HepG2 (cell line): Measurements from ENCODE around the gene SOWAHA. TPM values are rescaled to one million over a fixed set of nuclear protein-coding genes. Genes with fewer than 3 reads are reported as not detected.

Source experiments
- AGO1 ChIP-seq: fragments of 200-400 bp; formaldehyde crosslinking; IDR thresholded peaks from 2 replicates; pipeline ENCODE4 v1.6.1; 2017; ENCODE audit warnings: mild to moderate bottlenecking, low read depth, low read length, moderate library complexity; ENCODE audit not compliant: poor library complexity, severe bottlenecking
- FOXJ3 ChIP-seq: sonication (generic); formaldehyde crosslinking; IDR thresholded peaks from 2 replicates; pipeline ENCODE4 v1.4.0; 2020; ENCODE audit warnings: missing genetic modification reagents, mild to moderate bottlenecking, borderline replicate concordance
- KDM4B ChIP-seq: sonication (generic); formaldehyde crosslinking; IDR thresholded peaks from 2 replicates; pipeline ENCODE4 v1.4.0; 2020; ENCODE audit warnings: missing genetic modification reagents
- NFKB2 ChIP-seq: sonication (generic); formaldehyde crosslinking; IDR thresholded peaks from 2 replicates; pipeline ENCODE4 v1.4.0; 2020; ENCODE audit warnings: missing genetic modification reagents, borderline replicate concordance
- SMAD3 ChIP-seq: sonication (generic); formaldehyde crosslinking; IDR thresholded peaks from 2 replicates; pipeline ENCODE4 v1.4.0; 2020; ENCODE audit warnings: missing genetic modification reagents
- SNAPC2 ChIP-seq: sonication (generic); formaldehyde crosslinking; IDR thresholded peaks from 2 replicates; pipeline ENCODE4 v1.8.1; 2022; ENCODE audit warnings: mild to moderate bottlenecking, missing genetic modification reagents
- THAP11 ChIP-seq: IDR thresholded peaks from 2 replicates; pipeline ENCODE4 v1.6.1; 2016; ENCODE audit warnings: missing biosample characterization, missing genetic modification reagents
- ZNF205 ChIP-seq: IDR thresholded peaks from 2 replicates; pipeline ENCODE4 v1.6.1; 2018; ENCODE audit warnings: missing biosample characterization, missing genetic modification reagents
- ZNF337 ChIP-seq: sonication (generic); formaldehyde crosslinking; IDR thresholded peaks from 2 replicates; pipeline ENCODE4 v1.5.1; 2020; ENCODE audit warnings: missing genetic modification reagents, low read depth, mild to moderate bottlenecking, borderline replicate concordance
- ZNF709 ChIP-seq: sonication (generic); formaldehyde crosslinking; IDR thresholded peaks from 2 replicates; pipeline ENCODE4 v1.5.0; 2020; ENCODE audit warnings: mild to moderate bottlenecking, missing genetic modification reagents
- ZNF766 ChIP-seq: sonication (generic); formaldehyde crosslinking; IDR thresholded peaks from 2 replicates; pipeline ENCODE4 v1.5.0; 2020; ENCODE audit warnings: missing genetic modification reagents, borderline replicate concordance
- ZNF792 ChIP-seq: IDR thresholded peaks from 2 replicates; pipeline ENCODE4 v1.6.1; 2016
- polyA plus RNA-seq, 8 experiments: library from polyadenylated mRNA; depleted of rRNA in 3 of 8; stranded (reverse) in 7 of 8; unstranded in 1 of 8; fragments of >200 nt; fragmentation: Illumina TruSeq in 4 of 8; extraction: Trizol in 4 of 8; gene quantifications; 2 replicates each; pipeline versions ENCODE4 v1.2.1 to v1.2.3, GENCODE V29; 2011 to 2016; ENCODE audit warnings: low read depth in 4 of 8, missing spikeins in 1 of 8, mixed read lengths in 1 of 8; ENCODE audit not compliant: insufficient read depth in 1 of 8
- total RNA-seq, 5 experiments: library from RNA; depleted of rRNA; stranded (reverse); fragments of >200 nt; fragmentation: Illumina TruSeq; extraction: Trizol; gene quantifications; 2 replicates each; pipeline ENCODE4 v1.2.3, GENCODE V29; 2016; ENCODE audit warnings: low read depth in 1 of 5
- TF ChIP-seq, protein P1 (sequence below): sonication (generic); formaldehyde crosslinking; IDR thresholded peaks from 2 replicates; pipeline ENCODE4 v1.5.0; 2020; ENCODE audit warnings: missing genetic modification reagents, mild to moderate bottlenecking, borderline replicate concordance
- TF ChIP-seq, protein P2 (sequence below): sonication (generic); formaldehyde crosslinking; IDR thresholded peaks from 2 replicates; pipeline ENCODE4 v1.4.0; 2020; ENCODE audit warnings: missing genetic modification reagents
- TF ChIP-seq, protein P3 (sequence below): sonication (generic); formaldehyde crosslinking; IDR thresholded peaks from 2 replicates; pipeline ENCODE4 v1.9.0; 2021; ENCODE audit warnings: missing genetic modification reagents, borderline replicate concordance
- TF ChIP-seq, protein P4 (sequence below): sonication (generic); formaldehyde crosslinking; conservative IDR thresholded peaks from 2 replicates; pipeline ENCODE4 v1.4.0; 2020; ENCODE audit warnings: missing genetic modification reagents

SOWAHA gene
- total and polyA plus RNA-seq, 2 of the 13 experiments (the other 11 are each of a cell fraction or from before 2014, with no cell fraction given), result 0.95 to 1.9 TPM

DNA sequence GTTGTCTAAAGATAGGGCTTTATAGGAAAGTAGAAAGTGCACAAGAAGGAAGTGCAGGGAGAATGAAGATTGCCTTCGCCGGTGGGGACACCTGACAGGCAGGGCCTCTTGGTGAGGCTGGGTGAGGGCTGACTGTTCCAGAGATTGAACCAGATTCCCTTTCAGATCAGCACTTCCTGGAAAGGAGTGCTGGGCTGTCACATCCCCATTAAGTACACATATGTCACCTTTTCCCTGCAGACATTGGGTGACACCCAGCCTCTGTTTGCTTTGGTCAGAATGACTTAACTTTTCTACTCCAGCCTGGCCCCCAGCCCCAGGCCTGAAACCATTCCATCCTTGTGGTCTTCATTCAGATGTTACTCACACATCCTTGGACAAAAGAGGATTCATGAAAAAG lies 24.8 kb downstream of the SOWAHA start (continued):
- TF ChIP-seq ZNF792 (CRISPR knock-in tag) (peak; percentile 49; the same call in 1 of the 2 replicates), AGO1 (no peak), KDM4B (peak; percentile 59; the same call in 1 of the 2 replicates), THAP11 (CRISPR knock-in tag) (peak; percentile 44; the same call in 1 of the 2 replicates), SMAD3 (peak; percentile 62), SNAPC2 (CRISPR knock-in tag) (0 out of 2 replicates have a peak, but pooled peaks have one; percentile 51), NFKB2 (no peak), ZNF205 (CRISPR knock-in tag) (no peak), ZNF766 (CRISPR knock-in tag) (peak; percentile 79; the same call in 1 of the 2 replicates), ZNF709 (CRISPR knock-in tag) (0 out of 2 replicates have a peak, but pooled peaks have one; percentile 14), ZNF337 (CRISPR knock-in tag) (no peak; the same call in 1 of the 2 replicates), FOXJ3 (CRISPR knock-in tag) (no peak)
- TF ChIP-seq, protein P1, sequence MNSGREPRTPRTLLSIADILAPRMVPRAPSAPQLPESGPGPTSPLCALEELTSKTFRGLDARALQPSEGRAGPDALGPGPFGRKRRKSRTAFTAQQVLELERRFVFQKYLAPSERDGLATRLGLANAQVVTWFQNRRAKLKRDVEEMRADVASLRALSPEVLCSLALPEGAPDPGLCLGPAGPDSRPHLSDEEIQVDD, result no peak
- TF ChIP-seq, protein P2, sequence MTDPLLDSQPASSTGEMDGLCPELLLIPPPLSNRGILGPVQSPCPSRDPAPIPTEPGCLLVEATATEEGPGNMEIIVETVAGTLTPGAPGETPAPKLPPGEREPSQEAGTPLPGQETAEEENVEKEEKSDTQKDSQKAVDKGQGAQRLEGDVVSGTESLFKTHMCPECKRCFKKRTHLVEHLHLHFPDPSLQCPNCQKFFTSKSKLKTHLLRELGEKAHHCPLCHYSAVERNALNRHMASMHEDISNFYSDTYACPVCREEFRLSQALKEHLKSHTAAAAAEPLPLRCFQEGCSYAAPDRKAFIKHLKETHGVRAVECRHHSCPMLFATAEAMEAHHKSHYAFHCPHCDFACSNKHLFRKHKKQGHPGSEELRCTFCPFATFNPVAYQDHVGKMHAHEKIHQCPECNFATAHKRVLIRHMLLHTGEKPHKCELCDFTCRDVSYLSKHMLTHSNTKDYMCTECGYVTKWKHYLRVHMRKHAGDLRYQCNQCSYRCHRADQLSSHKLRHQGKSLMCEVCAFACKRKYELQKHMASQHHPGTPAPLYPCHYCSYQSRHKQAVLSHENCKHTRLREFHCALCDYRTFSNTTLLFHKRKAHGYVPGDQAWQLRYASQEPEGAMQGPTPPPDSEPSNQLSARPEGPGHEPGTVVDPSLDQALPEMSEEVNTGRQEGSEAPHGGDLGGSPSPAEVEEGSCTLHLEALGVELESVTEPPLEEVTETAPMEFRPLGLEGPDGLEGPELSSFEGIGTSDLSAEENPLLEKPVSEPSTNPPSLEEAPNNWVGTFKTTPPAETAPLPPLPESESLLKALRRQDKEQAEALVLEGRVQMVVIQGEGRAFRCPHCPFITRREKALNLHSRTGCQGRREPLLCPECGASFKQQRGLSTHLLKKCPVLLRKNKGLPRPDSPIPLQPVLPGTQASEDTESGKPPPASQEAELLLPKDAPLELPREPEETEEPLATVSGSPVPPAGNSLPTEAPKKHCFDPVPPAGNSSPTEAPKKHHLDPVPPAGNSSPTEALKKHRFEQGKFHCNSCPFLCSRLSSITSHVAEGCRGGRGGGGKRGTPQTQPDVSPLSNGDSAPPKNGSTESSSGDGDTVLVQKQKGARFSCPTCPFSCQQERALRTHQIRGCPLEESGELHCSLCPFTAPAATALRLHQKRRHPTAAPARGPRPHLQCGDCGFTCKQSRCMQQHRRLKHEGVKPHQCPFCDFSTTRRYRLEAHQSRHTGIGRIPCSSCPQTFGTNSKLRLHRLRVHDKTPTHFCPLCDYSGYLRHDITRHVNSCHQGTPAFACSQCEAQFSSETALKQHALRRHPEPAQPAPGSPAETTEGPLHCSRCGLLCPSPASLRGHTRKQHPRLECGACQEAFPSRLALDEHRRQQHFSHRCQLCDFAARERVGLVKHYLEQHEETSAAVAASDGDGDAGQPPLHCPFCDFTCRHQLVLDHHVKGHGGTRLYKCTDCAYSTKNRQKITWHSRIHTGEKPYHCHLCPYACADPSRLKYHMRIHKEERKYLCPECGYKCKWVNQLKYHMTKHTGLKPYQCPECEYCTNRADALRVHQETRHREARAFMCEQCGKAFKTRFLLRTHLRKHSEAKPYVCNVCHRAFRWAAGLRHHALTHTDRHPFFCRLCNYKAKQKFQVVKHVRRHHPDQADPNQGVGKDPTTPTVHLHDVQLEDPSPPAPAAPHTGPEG (CRISPR knock-in tag), result peak; percentile 33; the same call in 1 of the 2 replicates
- TF ChIP-seq, protein P3, sequence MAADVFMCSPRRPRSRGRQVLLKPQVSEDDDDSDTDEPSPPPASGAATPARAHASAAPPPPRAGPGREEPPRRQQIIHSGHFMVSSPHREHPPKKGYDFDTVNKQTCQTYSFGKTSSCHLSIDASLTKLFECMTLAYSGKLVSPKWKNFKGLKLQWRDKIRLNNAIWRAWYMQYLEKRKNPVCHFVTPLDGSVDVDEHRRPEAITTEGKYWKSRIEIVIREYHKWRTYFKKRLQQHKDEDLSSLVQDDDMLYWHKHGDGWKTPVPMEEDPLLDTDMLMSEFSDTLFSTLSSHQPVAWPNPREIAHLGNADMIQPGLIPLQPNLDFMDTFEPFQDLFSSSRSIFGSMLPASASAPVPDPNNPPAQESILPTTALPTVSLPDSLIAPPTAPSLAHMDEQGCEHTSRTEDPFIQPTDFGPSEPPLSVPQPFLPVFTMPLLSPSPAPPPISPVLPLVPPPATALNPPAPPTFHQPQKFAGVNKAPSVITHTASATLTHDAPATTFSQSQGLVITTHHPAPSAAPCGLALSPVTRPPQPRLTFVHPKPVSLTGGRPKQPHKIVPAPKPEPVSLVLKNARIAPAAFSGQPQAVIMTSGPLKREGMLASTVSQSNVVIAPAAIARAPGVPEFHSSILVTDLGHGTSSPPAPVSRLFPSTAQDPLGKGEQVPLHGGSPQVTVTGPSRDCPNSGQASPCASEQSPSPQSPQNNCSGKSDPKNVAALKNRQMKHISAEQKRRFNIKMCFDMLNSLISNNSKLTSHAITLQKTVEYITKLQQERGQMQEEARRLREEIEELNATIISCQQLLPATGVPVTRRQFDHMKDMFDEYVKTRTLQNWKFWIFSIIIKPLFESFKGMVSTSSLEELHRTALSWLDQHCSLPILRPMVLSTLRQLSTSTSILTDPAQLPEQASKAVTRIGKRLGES (CRISPR knock-in tag), result no peak
- TF ChIP-seq, protein P4, sequence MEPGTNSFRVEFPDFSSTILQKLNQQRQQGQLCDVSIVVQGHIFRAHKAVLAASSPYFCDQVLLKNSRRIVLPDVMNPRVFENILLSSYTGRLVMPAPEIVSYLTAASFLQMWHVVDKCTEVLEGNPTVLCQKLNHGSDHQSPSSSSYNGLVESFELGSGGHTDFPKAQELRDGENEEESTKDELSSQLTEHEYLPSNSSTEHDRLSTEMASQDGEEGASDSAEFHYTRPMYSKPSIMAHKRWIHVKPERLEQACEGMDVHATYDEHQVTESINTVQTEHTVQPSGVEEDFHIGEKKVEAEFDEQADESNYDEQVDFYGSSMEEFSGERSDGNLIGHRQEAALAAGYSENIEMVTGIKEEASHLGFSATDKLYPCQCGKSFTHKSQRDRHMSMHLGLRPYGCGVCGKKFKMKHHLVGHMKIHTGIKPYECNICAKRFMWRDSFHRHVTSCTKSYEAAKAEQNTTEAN, result peak; percentile 51; the same call in 1 of the 2 replicates
